ENCODE results near the gene RPL23. TPM values are rescaled to one million over a fixed set of nuclear protein-coding genes. Genes with fewer than 3 reads are reported as not detected.

Gene RPL23
- total RNA-seq, 1 donor from 2014 or later = 1,087 TPM

GRCh38 chr17:38871247-38872015, 17.9 kb upstream of the RPL23 start:
- peak overlapping the region; percentile 88 for H3K4me3 ChIP-seq (ENCODE audit: insufficient read depth, low read depth, low read length)
- H3K4me1 ChIP-seq (ENCODE audit: insufficient read depth, low read length) = peaks cover 59% of the 10 kb centered on the region
- Mint-ChIP-seq H3K9me3 (ENCODE audit: unreplicated experiment) (no peaks in the 10 kb centered on the region), H3K27me3 (ENCODE audit: low read depth, unreplicated experiment) (no peaks in the 10 kb centered on the region), H3K36me3 (ENCODE audit: low read depth, unreplicated experiment) (peaks cover 9% of the 10 kb centered on the region), H3K27ac (ENCODE audit: unreplicated experiment) (peak overlapping the region; percentile 90), H3K4me3 (ENCODE audit: unreplicated experiment) (peak overlapping the region; percentile 97), H3K4me1 (ENCODE audit: low read depth, unreplicated experiment) (peaks cover 31% of the 10 kb centered on the region)
- TF ChIP-seq CTCF (IDR thresholded peaks at IDR 0.05; ENCODE audit: insufficient read depth, low read depth, low read length) = no peak
- TF ChIP-seq EZH2 (IDR thresholded peaks at IDR 0.05; ENCODE audit: insufficient read depth, low read length) = no peak
- peaks cover 4% of the 10 kb centered on the region for H3K36me3 ChIP-seq (ENCODE audit: insufficient read depth, low read length)
- peaks cover 64% of the 10 kb centered on the region for H3K79me2 ChIP-seq (ENCODE audit: insufficient read depth, low read length)
- peak overlapping the region; percentile 95 for H3K9ac ChIP-seq (ENCODE audit: low read length)
- peak overlapping the region; percentile 62 for H3K27ac ChIP-seq (ENCODE audit: low read depth, low read length)
- FAIRE-seq (peak; percentile 20), DNase-seq (ENCODE audit: low read depth) (peak; percentile 52)
- peaks cover 56% of the 10 kb centered on the region for H4K20me1 ChIP-seq (ENCODE audit: insufficient read depth, low read length)
- H3K27me3 ChIP-seq (ENCODE audit: insufficient read depth, low read length) = no peaks in the 10 kb centered on the region
- H3K9me3 ChIP-seq (ENCODE audit: insufficient read depth, low read depth, low read length) = no peaks in the 10 kb centered on the region
- no peak overlapping the region for H2AFZ ChIP-seq (ENCODE audit: low read depth, low read length)
- H3K4me2 ChIP-seq (ENCODE audit: low read length) = peak overlapping the region; percentile 87

- Histone ChIP-seq H3K9ac (ENCODE audit: low read length) (peak overlapping the region; percentile 95), H3K27me3 (ENCODE audit: insufficient read depth, low read length) (no peaks in the 10 kb centered on the region), H3K36me3 (ENCODE audit: insufficient read depth, low read length) (peaks cover 4% of the 10 kb centered on the region), H3K9me3 (ENCODE audit: insufficient read depth, low read depth, low read length) (no peaks in the 10 kb centered on the region), H3K27ac (ENCODE audit: low read depth, low read length) (peak overlapping the region; percentile 79), H3K4me2 (ENCODE audit: low read length) (peak overlapping the region; percentile 87), H3K4me1 (ENCODE audit: insufficient read depth, low read length) (peaks cover 54% of the 10 kb centered on the region), H3K79me2 (ENCODE audit: insufficient read depth, low read length) (peaks cover 56% of the 10 kb centered on the region), H3K4me3 (ENCODE audit: insufficient read depth, low read depth, low read length) (peak overlapping the region; percentile 88), H2AFZ (ENCODE audit: low read depth, low read length) (peak overlapping the region; percentile 12), H4K20me1 (ENCODE audit: insufficient read depth, low read length) (peaks cover 49% of the 10 kb centered on the region)
- FAIRE-seq (no peak), DNase-seq (ENCODE audit: low read depth) (no peak)
- H3K9me3 Mint-ChIP-seq (ENCODE audit: unreplicated experiment) = no peaks in the 10 kb centered on the region
- peak overlapping the region; percentile 94 for H3K27ac Mint-ChIP-seq (ENCODE audit: unreplicated experiment)
- TF ChIP-seq EZH2 (IDR thresholded peaks at IDR 0.05; ENCODE audit: insufficient read depth, low read length) (no peak), CTCF (IDR thresholded peaks at IDR 0.05; ENCODE audit: insufficient read depth, low read depth, low read length) (no peak)
- no peaks in the 10 kb centered on the region for H3K27me3 Mint-ChIP-seq (ENCODE audit: low read depth, unreplicated experiment)
- peaks cover 30% of the 10 kb centered on the region for H3K4me1 Mint-ChIP-seq (ENCODE audit: low read depth, unreplicated experiment)
- peaks cover 9% of the 10 kb centered on the region for H3K36me3 Mint-ChIP-seq (ENCODE audit: low read depth, unreplicated experiment)
- peak overlapping the region; percentile 97 for H3K4me3 Mint-ChIP-seq (ENCODE audit: unreplicated experiment)
Observed at GRCh38 chr17:38870259-38871165, 17.0 kb upstream of the RPL23 start.
